Parathyroid adenoma (tissue), 2 donors: Measurements from ENCODE around the gene CFAP61.

Experiments
- H2AFZ ChIP-seq: fragments of 300-600 bp; sonication (generic); one replicate; pipeline ENCODE4 v1.7.0; 2017; ENCODE audit warnings: antibody characterized with exemption, mild to moderate bottlenecking
- H3K27ac ChIP-seq: fragments of 300-600 bp; sonication (generic); one replicate; pipeline ENCODE4 v1.7.0; 2017
- H3K27me3 ChIP-seq: fragments of 300-600 bp; sonication (generic); one replicate; pipeline ENCODE4 v1.7.0; 2017; ENCODE audit warnings: low read length; ENCODE audit not compliant: control insufficient read depth, insufficient read depth
- H3K36me3 ChIP-seq: fragments of 300-600 bp; sonication (generic); one replicate; pipeline ENCODE4 v1.7.0; 2017; ENCODE audit warnings: low read length; ENCODE audit not compliant: control insufficient read depth, insufficient read depth
- H3K4me1 ChIP-seq: fragments of 300-600 bp; sonication (generic); one replicate; pipeline ENCODE4 v1.7.0; 2017; ENCODE audit warnings: control low read depth
- H3K4me2 ChIP-seq: fragments of 300-600 bp; sonication (generic); one replicate; pipeline ENCODE4 v1.7.0; 2017; ENCODE audit warnings: low read length
- H3K4me3 ChIP-seq: fragments of 300-600 bp; sonication (generic); one replicate; pipeline ENCODE4 v1.7.0; 2017; ENCODE audit warnings: low read depth, low read length
- H3K79me2 ChIP-seq: fragments of 300-600 bp; sonication (generic); one replicate; pipeline ENCODE4 v1.7.0; 2017; ENCODE audit warnings: control low read depth
- H3K9ac ChIP-seq: fragments of 300-600 bp; sonication (generic); one replicate; pipeline ENCODE4 v1.7.0; 2017; ENCODE audit warnings: mild to moderate bottlenecking
- H3K9me3 ChIP-seq: fragments of 300-600 bp; sonication (generic); one replicate; pipeline ENCODE4 v1.7.0; 2017; ENCODE audit warnings: low read length; ENCODE audit not compliant: control insufficient read depth
- CTCF ChIP-seq: fragments of 300-600 bp; sonication (generic); IDR thresholded peaks from one replicate; pipeline ENCODE4 v1.7.0; 2017; ENCODE audit warnings: antibody characterized with exemption, mild to moderate bottlenecking
- donor health status: primary hyperparathyroidism.

CFAP61 gene

GRCh38 chr20:20321917-20322316, 269.6 kb downstream of the CFAP61 start:
- no peak overlapping the region for H3K9ac ChIP-seq
- no peak overlapping the region for H3K4me2 ChIP-seq
- H3K27me3 ChIP-seq = no peaks in the 10 kb centered on the region
- no peak overlapping the region for H3K27ac ChIP-seq
- H3K9me3 ChIP-seq = no peaks in the 10 kb centered on the region
- H2AFZ ChIP-seq = no peak overlapping the region
- H3K36me3 ChIP-seq = no peaks in the 10 kb centered on the region
- H3K4me1 ChIP-seq = no peaks in the 10 kb centered on the region
- no peak for TF ChIP-seq CTCF
- no peaks in the 10 kb centered on the region for H3K79me2 ChIP-seq
- no peak overlapping the region for H3K4me3 ChIP-seq

GRCh38 chr20:20322912-20323311, 270.6 kb downstream of the CFAP61 start:
- Histone ChIP-seq H3K9ac (no peak overlapping the region), H3K79me2 (no peaks in the 10 kb centered on the region), H3K4me2 (no peak overlapping the region), H2AFZ (no peak overlapping the region), H3K36me3 (no peaks in the 10 kb centered on the region), H3K27me3 (no peaks in the 10 kb centered on the region), H3K9me3 (no peaks in the 10 kb centered on the region), H3K4me3 (no peak overlapping the region), H3K4me1 (no peaks in the 10 kb centered on the region), H3K27ac (no peak overlapping the region)
- TF ChIP-seq CTCF = no peak

GRCh38 chr20:20327746-20328145, 275.4 kb downstream of the CFAP61 start:
- Histone ChIP-seq H3K4me1 (no peaks in the 10 kb centered on the region), H3K4me3 (no peak overlapping the region), H2AFZ (no peak overlapping the region), H3K79me2 (no peaks in the 10 kb centered on the region), H3K9me3 (no peaks in the 10 kb centered on the region), H3K4me2 (no peak overlapping the region), H3K9ac (no peak overlapping the region), H3K27ac (no peak overlapping the region), H3K36me3 (no peaks in the 10 kb centered on the region), H3K27me3 (no peaks in the 10 kb centered on the region)
- no peak for TF ChIP-seq CTCF

GRCh38 chr20:20329564-20329963, 277.2 kb downstream of the CFAP61 start:
- no peak overlapping the region for H3K27ac ChIP-seq
- H2AFZ ChIP-seq = no peak overlapping the region
- H3K4me1 ChIP-seq = no peaks in the 10 kb centered on the region
- no peaks in the 10 kb centered on the region for H3K36me3 ChIP-seq
- H3K27me3 ChIP-seq = no peaks in the 10 kb centered on the region
- H3K79me2 ChIP-seq = no peaks in the 10 kb centered on the region
- H3K4me3 ChIP-seq = no peak overlapping the region
- H3K9ac ChIP-seq = no peak overlapping the region
- TF ChIP-seq CTCF = no peak
- no peak overlapping the region for H3K4me2 ChIP-seq
- no peaks in the 10 kb centered on the region for H3K9me3 ChIP-seq

GRCh38 chr20:20331156-20331555, 278.8 kb downstream of the CFAP61 start:
- Histone ChIP-seq H2AFZ (no peak overlapping the region), H3K4me2 (no peak overlapping the region), H3K27ac (no peak overlapping the region), H3K4me1 (no peaks in the 10 kb centered on the region), H3K9ac (no peak overlapping the region), H3K79me2 (no peaks in the 10 kb centered on the region), H3K27me3 (no peaks in the 10 kb centered on the region), H3K36me3 (no peaks in the 10 kb centered on the region), H3K4me3 (no peak overlapping the region), H3K9me3 (no peaks in the 10 kb centered on the region)
- TF ChIP-seq CTCF = no peak
